ENCODE data around the gene CLEC2D. TPM values are rescaled to one million over a fixed set of nuclear protein-coding genes. Genes with fewer than 3 reads are reported as not detected.

CLEC2D gene
- total RNA-seq, 1 donor from 2014 or later = 4.6 TPM

- no peak for TF ChIP-seq CTCF (IDR thresholded peaks at IDR 0.05)
- Mint-ChIP-seq H3K9me3 (ENCODE audit: low read depth) (no peaks in the 10 kb centered on the region), H3K27me3 (ENCODE audit: low read depth) (peaks cover 6% of the 10 kb centered on the region), H3K27ac (ENCODE audit: unreplicated experiment) (no peak overlapping the region), H3K4me3 (ENCODE audit: unreplicated experiment) (no peak overlapping the region), H3K36me3 (ENCODE audit: low read depth) (no peaks in the 10 kb centered on the region), H3K4me1 (ENCODE audit: low read depth) (no peaks in the 10 kb centered on the region)
- no peak for DNase-seq (ENCODE audit: low spot score)
Observed at GRCh38 chr12:9721394-9722092, 52.0 kb downstream of the CLEC2D start.

GRCh38 chr12:9724023-9724422, 54.5 kb downstream of the CLEC2D start:
- H3K36me3 Mint-ChIP-seq (ENCODE audit: low read depth) = no peaks in the 10 kb centered on the region
- peaks cover 6% of the 10 kb centered on the region for H3K27me3 Mint-ChIP-seq (ENCODE audit: low read depth)
- no peak for DNase-seq (ENCODE audit: low spot score)
- H3K4me1 Mint-ChIP-seq (ENCODE audit: low read depth) = no peaks in the 10 kb centered on the region
- no peak overlapping the region for H3K27ac Mint-ChIP-seq (ENCODE audit: unreplicated experiment)
- H3K9me3 Mint-ChIP-seq (ENCODE audit: low read depth) = no peaks in the 10 kb centered on the region
- TF ChIP-seq CTCF (IDR thresholded peaks at IDR 0.05) = no peak
- no peak overlapping the region for H3K4me3 Mint-ChIP-seq (ENCODE audit: unreplicated experiment)

GRCh38 chr12:9725213-9725870, 55.8 kb downstream of the CLEC2D start:
- Mint-ChIP-seq H3K27ac (ENCODE audit: unreplicated experiment) (no peak overlapping the region), H3K36me3 (ENCODE audit: low read depth) (no peaks in the 10 kb centered on the region), H3K27me3 (ENCODE audit: low read depth) (peaks cover 6% of the 10 kb centered on the region), H3K9me3 (ENCODE audit: low read depth) (no peaks in the 10 kb centered on the region), H3K4me1 (ENCODE audit: low read depth) (no peaks in the 10 kb centered on the region), H3K4me3 (ENCODE audit: unreplicated experiment) (no peak overlapping the region)
- DNase-seq (ENCODE audit: low spot score) = no peak
- TF ChIP-seq CTCF (IDR thresholded peaks at IDR 0.05) = no peak

- no peak for TF ChIP-seq CTCF (IDR thresholded peaks at IDR 0.05)
- Mint-ChIP-seq H3K27ac (ENCODE audit: unreplicated experiment) (no peak overlapping the region), H3K36me3 (ENCODE audit: low read depth) (no peaks in the 10 kb centered on the region), H3K27me3 (ENCODE audit: low read depth) (no peaks in the 10 kb centered on the region), H3K4me3 (ENCODE audit: unreplicated experiment) (no peak overlapping the region), H3K9me3 (ENCODE audit: low read depth) (no peaks in the 10 kb centered on the region), H3K4me1 (ENCODE audit: low read depth) (peaks cover 5% of the 10 kb centered on the region)
- no peak for DNase-seq (ENCODE audit: low spot score)
Observed at GRCh38 chr12:9727813-9728212, 58.3 kb downstream of the CLEC2D start.

- no peak for TF ChIP-seq CTCF (IDR thresholded peaks at IDR 0.05)
- H3K9me3 Mint-ChIP-seq (ENCODE audit: low read depth) = no peaks in the 10 kb centered on the region
- no peak overlapping the region for H3K4me3 Mint-ChIP-seq (ENCODE audit: unreplicated experiment)
- H3K36me3 Mint-ChIP-seq (ENCODE audit: low read depth) = no peaks in the 10 kb centered on the region
- H3K4me1 Mint-ChIP-seq (ENCODE audit: low read depth) = peaks cover 5% of the 10 kb centered on the region
- H3K27ac Mint-ChIP-seq (ENCODE audit: unreplicated experiment) = no peak overlapping the region
- DNase-seq (ENCODE audit: low spot score) = no peak
- no peaks in the 10 kb centered on the region for H3K27me3 Mint-ChIP-seq (ENCODE audit: low read depth)
Observed at GRCh38 chr12:9729082-9729481, 59.6 kb downstream of the CLEC2D start.

Data from chondrocyte (in vitro differentiated cells).